Omental fat pad (tissue), 4 donors: ENCODE measurements around the gene ZNF92. TPM values are rescaled to one million over a fixed set of nuclear protein-coding genes. Genes with fewer than 3 reads are reported as not detected.

Experiments used
- ATAC-seq: fragments of 150-250 bp; one replicate; pipeline ENCODE4 v1.9.1; 2016; ENCODE audit warnings: mild to moderate bottlenecking, moderate library complexity; ENCODE audit not compliant: low FRiP score
- DNase-seq: peaks from one replicate; pipeline ENCODE4 v3.0.0-alpha.2; 2019; ENCODE audit warnings: low spot score
- total RNA-seq, 4 donors: library from RNA; depleted of rRNA; stranded (reverse); fragments of >200 nt; gene quantifications; one replicate each; pipeline ENCODE4 v1.1.0, GENCODE V29; 2016
- TF ChIP-seq, protein P1 (sequence below), 3 donors: fragments of 450-650 bp; IDR thresholded peaks; one replicate each; pipeline ENCODE4 v1.5.1; 2016 to 2017; ENCODE audit warnings: antibody characterized with exemption in 3 of 3, mild to moderate bottlenecking in 3 of 3, moderate library complexity in 2 of 3

ZNF92 gene
- total RNA-seq, 4 donors from 2014 or later = 5.0 to 7.7 (median 6.1) TPM

DNA sequence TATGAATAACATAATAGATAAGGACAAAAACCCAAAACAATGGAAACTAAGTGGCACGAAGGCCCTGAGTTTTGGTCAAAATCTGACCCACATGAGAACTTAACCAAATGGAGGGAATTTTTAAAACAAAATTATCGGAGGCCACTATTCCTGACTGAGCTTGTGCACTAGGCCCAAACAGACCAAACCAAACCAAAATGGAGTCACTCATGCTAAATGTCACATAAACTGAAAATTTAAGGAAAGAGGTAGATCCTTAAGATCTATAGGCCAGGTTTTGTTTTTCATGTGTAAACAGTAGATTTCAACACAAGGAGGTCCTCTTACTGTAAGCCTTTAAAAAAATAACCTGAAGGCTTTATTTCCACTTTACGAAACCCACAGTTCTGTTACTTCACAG lies 3.8 kb upstream of the ZNF92 start:
- TF ChIP-seq, protein P1, sequence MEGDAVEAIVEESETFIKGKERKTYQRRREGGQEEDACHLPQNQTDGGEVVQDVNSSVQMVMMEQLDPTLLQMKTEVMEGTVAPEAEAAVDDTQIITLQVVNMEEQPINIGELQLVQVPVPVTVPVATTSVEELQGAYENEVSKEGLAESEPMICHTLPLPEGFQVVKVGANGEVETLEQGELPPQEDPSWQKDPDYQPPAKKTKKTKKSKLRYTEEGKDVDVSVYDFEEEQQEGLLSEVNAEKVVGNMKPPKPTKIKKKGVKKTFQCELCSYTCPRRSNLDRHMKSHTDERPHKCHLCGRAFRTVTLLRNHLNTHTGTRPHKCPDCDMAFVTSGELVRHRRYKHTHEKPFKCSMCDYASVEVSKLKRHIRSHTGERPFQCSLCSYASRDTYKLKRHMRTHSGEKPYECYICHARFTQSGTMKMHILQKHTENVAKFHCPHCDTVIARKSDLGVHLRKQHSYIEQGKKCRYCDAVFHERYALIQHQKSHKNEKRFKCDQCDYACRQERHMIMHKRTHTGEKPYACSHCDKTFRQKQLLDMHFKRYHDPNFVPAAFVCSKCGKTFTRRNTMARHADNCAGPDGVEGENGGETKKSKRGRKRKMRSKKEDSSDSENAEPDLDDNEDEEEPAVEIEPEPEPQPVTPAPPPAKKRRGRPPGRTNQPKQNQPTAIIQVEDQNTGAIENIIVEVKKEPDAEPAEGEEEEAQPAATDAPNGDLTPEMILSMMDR (IDR thresholded peaks at IDR 0.05) = no peak
- ATAC-seq (no peak), DNase-seq (no peak)

DNA sequence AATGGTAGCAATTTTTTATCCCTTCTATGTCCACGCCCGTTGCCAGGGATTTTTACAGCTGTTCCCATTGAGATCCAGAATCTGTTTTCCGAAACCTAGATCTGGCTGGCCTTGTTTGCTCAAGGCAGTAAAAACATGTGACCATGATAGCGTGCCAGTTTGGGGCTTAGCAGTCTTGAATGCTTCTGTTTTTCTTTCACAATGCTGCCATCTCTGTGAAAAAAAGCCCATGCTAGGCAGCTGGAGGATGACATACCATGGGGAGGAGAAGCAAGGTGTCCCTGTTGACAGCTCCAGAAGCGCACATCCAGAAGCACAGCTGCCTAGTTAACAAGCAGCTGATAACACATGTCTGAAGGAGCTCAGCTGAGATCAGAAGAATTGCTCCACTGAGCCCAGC lies 2.2 kb upstream of the ZNF92 start:
- ATAC-seq (no peak), DNase-seq (no peak)
- TF ChIP-seq, protein P1 (IDR thresholded peaks at IDR 0.05) = no peak

DNA sequence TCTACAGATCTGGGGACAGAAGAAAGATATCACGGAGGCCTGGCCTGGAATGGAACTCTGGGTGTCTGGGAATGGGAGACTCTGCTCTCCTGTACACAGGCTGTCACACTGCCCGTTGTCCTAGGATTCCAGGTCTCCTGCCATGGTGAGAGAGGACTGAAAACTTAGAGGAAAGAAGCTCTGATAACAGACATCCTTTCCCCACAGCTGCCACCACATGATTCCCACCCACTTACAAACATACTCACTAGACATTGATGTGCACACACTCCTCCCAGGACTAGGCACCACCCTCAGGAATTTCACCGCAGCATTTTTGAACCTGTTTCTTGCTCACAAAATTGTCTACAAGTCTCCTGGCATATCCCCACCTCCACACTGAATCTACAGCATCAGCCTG lies 5.7 kb downstream of the ZNF92 start:
- TF ChIP-seq, protein P1 (IDR thresholded peaks at IDR 0.05) = no peak
- DNase-seq (no peak), ATAC-seq (no peak)

DNA sequence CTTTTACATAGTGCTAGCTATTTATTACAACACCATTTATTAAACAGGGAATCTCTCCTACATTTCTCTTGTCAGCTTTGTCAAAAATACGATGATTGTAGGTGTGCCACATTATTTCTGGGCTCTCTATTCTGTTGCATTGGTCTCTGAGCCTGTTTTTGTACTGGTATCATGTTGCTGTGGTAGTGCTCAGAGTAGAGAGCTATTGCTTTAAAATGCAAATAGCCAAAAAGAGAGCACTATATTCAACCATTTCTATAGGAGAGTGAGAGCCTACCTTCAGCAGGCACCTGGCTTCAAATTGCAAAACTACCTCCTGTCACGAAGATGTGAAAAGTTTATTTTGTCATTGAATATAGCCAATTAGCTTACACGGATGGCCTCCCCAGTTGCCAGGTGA lies 8.1 kb downstream of the ZNF92 start:
- ATAC-seq (no peak), DNase-seq (no peak)
- TF ChIP-seq, protein P1 (IDR thresholded peaks at IDR 0.05) = no peak

DNA sequence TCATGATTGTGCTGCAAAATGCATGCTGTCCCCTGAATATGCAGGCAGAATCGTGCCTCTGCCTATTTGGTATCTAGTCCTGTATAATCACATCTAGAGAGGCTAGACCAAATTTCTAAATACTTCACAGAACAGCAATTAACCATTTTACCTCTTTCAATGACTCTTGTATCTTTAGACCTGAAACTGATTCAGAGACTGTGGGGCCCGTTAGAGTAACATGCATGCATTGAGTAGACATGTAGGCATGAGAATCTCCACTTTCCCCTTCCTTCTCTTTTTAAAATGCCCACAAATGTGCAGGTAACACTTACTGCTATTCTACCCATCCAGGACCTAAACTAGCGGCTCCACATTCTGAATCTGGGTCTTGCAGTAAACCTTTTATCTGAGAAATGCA lies 8.8 kb downstream of the ZNF92 start:
- DNase-seq (no peak), ATAC-seq (no peak)
- TF ChIP-seq, protein P1 (IDR thresholded peaks at IDR 0.05) = no peak

DNA sequence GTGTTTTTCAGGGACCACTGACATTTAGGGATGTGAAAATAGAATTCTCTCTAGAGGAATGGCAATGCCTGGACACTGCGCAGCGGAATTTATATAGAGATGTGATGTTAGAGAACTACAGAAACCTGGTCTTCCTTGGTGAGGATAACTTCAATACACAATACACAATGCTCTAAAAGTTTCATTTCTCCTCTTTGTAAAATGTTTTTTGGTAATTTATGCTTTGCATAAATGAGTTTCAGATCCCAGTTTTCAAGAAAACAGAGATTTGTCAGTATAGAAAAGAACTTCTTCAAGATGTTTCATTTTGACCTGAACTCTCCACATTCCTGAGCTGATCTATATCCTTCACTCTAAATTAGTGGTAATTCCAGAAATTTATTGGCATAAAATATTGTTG lies 14.2 kb downstream of the ZNF92 start:
- no peak for ATAC-seq
- TF ChIP-seq, protein P1 (IDR thresholded peaks at IDR 0.05) = no peak

DNA sequence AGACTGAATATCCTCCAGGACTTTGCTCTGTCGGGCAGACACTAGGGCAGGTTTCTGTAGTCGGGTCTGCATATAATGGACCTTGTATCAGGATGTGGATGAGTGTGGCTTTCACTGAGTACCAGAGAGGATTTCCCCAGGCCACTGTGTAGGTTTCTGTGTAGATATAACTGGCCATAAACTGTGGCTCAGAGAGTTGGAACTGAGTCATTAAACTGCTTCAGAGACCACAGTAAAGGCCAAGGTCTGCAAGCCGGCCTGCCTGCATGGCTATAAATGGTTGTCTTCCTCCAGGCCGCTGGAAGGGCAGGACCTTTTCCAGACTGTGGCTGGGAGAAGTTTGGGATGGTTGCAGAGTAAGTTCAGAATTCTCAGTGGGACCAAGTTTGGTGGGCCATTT lies 16.9 kb downstream of the ZNF92 start:
- TF ChIP-seq, protein P1 (IDR thresholded peaks at IDR 0.05) = no peak
- no peak for DNase-seq
- no peak for ATAC-seq

More for the DNA sequence above, 14.2 kb downstream of the ZNF92 start:
- DNase-seq = no peak
